B cell (primary cell): ENCODE results near the gene SLN. TPM values are rescaled to one million over a fixed set of nuclear protein-coding genes. Genes with fewer than 3 reads are reported as not detected.

ENCODE experiments used
- ATAC-seq: fragments of 200-7000 bp; cut with Tn5 transposase; one replicate; pipeline ENCODE4 v1.10.0; 2021; ENCODE audit warnings: low read depth, mild to moderate bottlenecking, moderate number of reproducible peaks, moderate library complexity
- CTCF ChIA-PET: fragments of 350-600 bp; sonication (Branson Sonifier 250); formaldehyde crosslinking; loops from one replicate; lab custom pipeline; 2021; ENCODE audit warnings: antibody characterized with exemption, inconsistent platforms; lab: Charles Lee
- POLR2A ChIA-PET: fragments of 350-600 bp; sonication (Branson Sonifier 250); formaldehyde crosslinking; loops from one replicate; lab custom pipeline; 2021; ENCODE audit warnings: antibody characterized with exemption; lab: Charles Lee
- DNase-seq: peaks from one replicate; pipeline ENCODE4 v3.0.0; 2013
- H2AFZ ChIP-seq: 2 replicates; pipeline ENCODE4 v1.6.1; 2012; ENCODE audit warnings: mild to moderate bottlenecking, low read depth, low read length; ENCODE audit not compliant: insufficient read depth, poor library complexity, severe bottlenecking
- H3K27ac ChIP-seq, 2 donors: 1 replicate in 1 of 2; 2 replicates in 1 of 2; pipeline ENCODE4 v1.5.1; 2012 to 2013; ENCODE audit warnings: low read length in 2 of 2, mild to moderate bottlenecking in 2 of 2, moderate library complexity in 1 of 2
- H3K27me3 ChIP-seq, 4 experiments: fragments of 200-600 bp in 1 of 4; sonication (generic) in 1 of 4; replicated peaks in 1 of 4; 1 replicate in 2 of 4; 2 replicates in 2 of 4; pipeline versions ENCODE4 v1.6.1 to v1.7.0; 2013 to 2016; ENCODE audit warnings: low read length in 3 of 4, mild to moderate bottlenecking in 2 of 4, mixed read lengths in 1 of 4, moderate library complexity in 1 of 4; ENCODE audit not compliant: insufficient read depth in 4 of 4, control insufficient read depth in 3 of 4; ENCODE audit errors: control extremely low read depth in 1 of 4
- H3K36me3 ChIP-seq, 2 experiments: replicated peaks in 1 of 2; 1 replicate in 1 of 2; 2 replicates in 1 of 2; pipeline versions ENCODE4 v1.6.1 to v1.7.1; 2013; ENCODE audit warnings: low read length in 1 of 2; ENCODE audit not compliant: insufficient read depth in 2 of 2, control insufficient read depth in 1 of 2; ENCODE audit errors: control extremely low read depth in 1 of 2, extremely low read depth in 1 of 2
- H3K4me1 ChIP-seq, 2 donors: fragments of 200-600 bp in 1 of 2; sonication (generic) in 1 of 2; 1 replicate in 1 of 2; 2 replicates in 1 of 2; pipeline versions ENCODE4 v1.5.1 to v1.6.1; 2013 to 2017; ENCODE audit warnings: low read length in 2 of 2; ENCODE audit not compliant: control insufficient read depth in 2 of 2, insufficient read depth in 2 of 2
- H3K4me2 ChIP-seq: replicated peaks from 2 replicates; pipeline ENCODE3; 2012; ENCODE audit warnings: mild to moderate bottlenecking, low read depth, low read length; ENCODE audit not compliant: poor library complexity, severe bottlenecking
- H3K4me3 ChIP-seq, 5 experiments: fragments of 200-600 bp in 1 of 5; sonication (generic) in 1 of 5; 1 replicate in 3 of 5; 2 replicates in 2 of 5; pipeline versions ENCODE4 v1.5.1 to v1.7.0; 2011 to 2016; ENCODE audit warnings: low read length in 4 of 5, mild to moderate bottlenecking in 4 of 5, low read depth in 2 of 5, control low read depth in 1 of 5, moderate library complexity in 1 of 5; ENCODE audit not compliant: insufficient read depth in 1 of 5; ENCODE audit errors: control extremely low read depth in 1 of 5, extremely low read depth in 1 of 5
- H3K79me2 ChIP-seq: fragments of 200-600 bp; sonication (generic); one replicate; pipeline ENCODE4 v1.6.0; 2016; ENCODE audit warnings: low read length; ENCODE audit not compliant: control insufficient read depth, insufficient read depth
- H3K9ac ChIP-seq: fragments of 200-600 bp; sonication (generic); 2 replicates; pipeline ENCODE4 v1.6.1; 2017; ENCODE audit warnings: mild to moderate bottlenecking, low read length, moderate library complexity
- H3K9me3 ChIP-seq, 3 donors: one replicate each; pipeline versions ENCODE4 v1.6.1 to v1.7.1; 2013; ENCODE audit warnings: low read length in 2 of 3; ENCODE audit not compliant: control insufficient read depth in 2 of 3, insufficient read depth in 1 of 3; ENCODE audit errors: control extremely low read depth in 1 of 3
- H4K20me1 ChIP-seq: 2 replicates; pipeline ENCODE4 v1.6.0; 2012; ENCODE audit warnings: mild to moderate bottlenecking, low read length; ENCODE audit not compliant: insufficient read depth, control insufficient read depth, poor library complexity, severe bottlenecking
- H3K27ac Mint-ChIP-seq: one replicate; pipeline ENCODE4 v1.8.0; 2021; ENCODE audit warnings: mixed read lengths
- H3K27me3 Mint-ChIP-seq: one replicate; pipeline ENCODE4 v1.8.0; 2021; ENCODE audit warnings: mixed read lengths
- H3K4me1 Mint-ChIP-seq: one replicate; pipeline ENCODE4 v1.8.0; 2021; ENCODE audit warnings: mixed read lengths
- H3K4me3 Mint-ChIP-seq: one replicate; pipeline ENCODE4 v1.8.0; 2021; ENCODE audit warnings: mixed read lengths
- H3K9me3 Mint-ChIP-seq: one replicate; pipeline ENCODE4 v1.8.0; 2022; ENCODE audit warnings: mixed read lengths; ENCODE audit not compliant: insufficient read depth
- EZH2 ChIP-seq: IDR thresholded peaks from 2 replicates; pipeline ENCODE4 v1.6.1; 2012; ENCODE audit warnings: borderline replicate concordance, low read depth, mild to moderate bottlenecking, moderate library complexity, low read length; ENCODE audit not compliant: insufficient read depth, poor library complexity, severe bottlenecking
- WGBS: methylation state at CpG from one replicate; pipeline ENCODE4 v1.1.5; 2013; ENCODE audit warnings: missing lambda C conversion rate; ENCODE audit not compliant: insufficient coverage; 5-methylcytosine and 5-hydroxymethylcytosine counted together
- intact Hi-C: fragments of 100-400 bp; cut with micrococcal nuclease; formaldehyde crosslinking; loops from one replicate; pipeline ENCODE4 v1.10.0; 2022
- polyA plus RNA-seq: library from polyadenylated mRNA; depleted of rRNA; stranded (reverse); fragments of >200 nt; gene quantifications from 2 replicates; pipeline ENCODE4 v1.2.3, GENCODE V29; 2012
- total RNA-seq, 2 donors: library from RNA; stranded (reverse); fragments of 120-200 nt in 1 of 2; gene quantifications; 1 replicate in 1 of 2; 2 replicates in 1 of 2; pipeline versions ENCODE4 v1.2.3 to v1.2.4, GENCODE V29; 2013 to 2022
- TF ChIP-seq, protein P1 (sequence below): fragments of 200-600 bp; IDR thresholded peaks from one replicate; pipeline ENCODE4 v1.8.0; 2022; ENCODE audit warnings: antibody characterized with exemption, mild to moderate bottlenecking

The SLN gene
- total and polyA plus RNA-seq, 2 donors (not counting 1 experiment from before 2014, with no cell fraction given) = not detected

DNA sequence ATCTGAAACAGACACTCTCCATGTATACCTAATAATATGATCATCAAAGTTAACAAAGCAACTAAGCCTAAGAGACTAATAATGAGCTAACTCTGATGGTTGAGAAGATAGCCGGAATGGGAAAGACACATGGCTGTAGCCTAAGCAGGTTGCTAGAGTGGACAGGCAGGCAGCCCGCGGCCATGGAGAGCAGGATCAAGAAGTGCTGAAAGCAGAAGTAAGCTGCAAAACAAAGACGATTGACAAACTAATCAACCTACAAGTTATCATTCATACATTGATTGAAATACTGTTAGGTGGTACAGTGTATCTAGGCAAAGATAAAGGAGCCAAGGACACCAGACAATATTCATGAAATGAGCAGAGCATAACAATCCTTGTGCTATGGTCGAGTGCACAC, 29.3 kb downstream of the SLN start:
- H3K4me1 Mint-ChIP-seq = no peaks in the 10 kb centered on the region
- no peaks in the 10 kb centered on the region for H3K9me3 Mint-ChIP-seq
- H2AFZ ChIP-seq = no peak overlapping the region
- H3K27me3 ChIP-seq = peaks cover 0 to 10% (median 0%) of the 10 kb centered on the region in 4 experiments
- ATAC-seq (no peak), DNase-seq (no peak)
- no peak overlapping the region for H3K27ac Mint-ChIP-seq
- H3K4me1 ChIP-seq = no peaks in the 10 kb centered on the region
- no peak for TF ChIP-seq EZH2
- TF ChIP-seq, protein P1, sequence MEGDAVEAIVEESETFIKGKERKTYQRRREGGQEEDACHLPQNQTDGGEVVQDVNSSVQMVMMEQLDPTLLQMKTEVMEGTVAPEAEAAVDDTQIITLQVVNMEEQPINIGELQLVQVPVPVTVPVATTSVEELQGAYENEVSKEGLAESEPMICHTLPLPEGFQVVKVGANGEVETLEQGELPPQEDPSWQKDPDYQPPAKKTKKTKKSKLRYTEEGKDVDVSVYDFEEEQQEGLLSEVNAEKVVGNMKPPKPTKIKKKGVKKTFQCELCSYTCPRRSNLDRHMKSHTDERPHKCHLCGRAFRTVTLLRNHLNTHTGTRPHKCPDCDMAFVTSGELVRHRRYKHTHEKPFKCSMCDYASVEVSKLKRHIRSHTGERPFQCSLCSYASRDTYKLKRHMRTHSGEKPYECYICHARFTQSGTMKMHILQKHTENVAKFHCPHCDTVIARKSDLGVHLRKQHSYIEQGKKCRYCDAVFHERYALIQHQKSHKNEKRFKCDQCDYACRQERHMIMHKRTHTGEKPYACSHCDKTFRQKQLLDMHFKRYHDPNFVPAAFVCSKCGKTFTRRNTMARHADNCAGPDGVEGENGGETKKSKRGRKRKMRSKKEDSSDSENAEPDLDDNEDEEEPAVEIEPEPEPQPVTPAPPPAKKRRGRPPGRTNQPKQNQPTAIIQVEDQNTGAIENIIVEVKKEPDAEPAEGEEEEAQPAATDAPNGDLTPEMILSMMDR = no peak
- POLR2A ChIA-PET = no interaction called here
- H3K9ac ChIP-seq = no peak overlapping the region
- no peak overlapping the region for H3K27ac ChIP-seq
- CTCF ChIA-PET = interaction anchor here (0.8 to 1.6 kb wide), 3 partner anchors 107 to 134 kb away, joined by 3 to 6 read pairs (median 5); no protein-coding TSS in a partner anchor
- no peaks in the 10 kb centered on the region for H3K9me3 ChIP-seq
- no peak overlapping the region for H3K4me2 ChIP-seq
- no peaks in the 10 kb centered on the region for H3K36me3 ChIP-seq
- peaks cover 6% of the 10 kb centered on the region for H3K27me3 Mint-ChIP-seq
- intact Hi-C loops = no loop called here
- 93% methylated on average over 2 of the region's 5 CpGs for WGBS
- H3K4me3 Mint-ChIP-seq = no peak overlapping the region
- H3K79me2 ChIP-seq = no peaks in the 10 kb centered on the region
- no peaks in the 10 kb centered on the region for H4K20me1 ChIP-seq
- H3K4me3 ChIP-seq = no peak overlapping the region

GRCh38 chr11:107682171-107682570, 29.7 kb downstream of the SLN start:
- Mint-ChIP-seq H3K4me3 (no peak overlapping the region), H3K4me1 (no peaks in the 10 kb centered on the region), H3K27me3 (peaks cover 6% of the 10 kb centered on the region), H3K9me3 (no peaks in the 10 kb centered on the region), H3K27ac (no peak overlapping the region)
- intact Hi-C loops = no loop called here
- Histone ChIP-seq H3K79me2 (no peaks in the 10 kb centered on the region), H3K27ac (no peak overlapping the region), H3K9me3 (no peaks in the 10 kb centered on the region), H2AFZ (no peak overlapping the region), H3K36me3 (no peaks in the 10 kb centered on the region), H3K9ac (no peak overlapping the region), H3K4me1 (no peaks in the 10 kb centered on the region), H3K27me3 (peaks cover 0 to 10% (median 0%) of the 10 kb centered on the region in 4 experiments), H4K20me1 (no peaks in the 10 kb centered on the region), H3K4me3 (no peak overlapping the region), H3K4me2 (no peak overlapping the region)
- ATAC-seq (no peak), DNase-seq (no peak)
- no peak for TF ChIP-seq EZH2
- TF ChIP-seq, protein P1 = no peak
- 82% methylated on average over 4 of the region's 4 CpGs for whole genome bisulfite sequencing
- CTCF ChIA-PET = interaction anchor here (0.8 to 1.6 kb wide), 3 partner anchors 106 to 133 kb away, joined by 3 to 6 read pairs (median 5); no protein-coding TSS in a partner anchor
- POLR2A ChIA-PET = no interaction called here
